ENCODE measurements around the gene SPTB.
A peak's percentile ranks its signal among the peaks of the same experiment; 100 is the strongest.

The SPTB gene

GRCh38 chr14:64865109-64865508 is 14.6 kb downstream of the SPTB start:
- peaks cover 7% of the 10 kb centered on the region for H3K27me3 Mint-ChIP-seq (ENCODE audit: low read depth)
- H3K4me1 Mint-ChIP-seq: peaks cover 25% of the 10 kb centered on the region
- H3K36me3 Mint-ChIP-seq (ENCODE audit: low read depth): no peaks in the 10 kb centered on the region
- H3K9me3 Mint-ChIP-seq: no peaks in the 10 kb centered on the region
- TF ChIP-seq CTCF (IDR thresholded peaks at IDR 0.05; ENCODE audit: unreplicated experiment in 3 of 3): no peak
- no peak overlapping the region for H3K27ac Mint-ChIP-seq
- H3K4me3 Mint-ChIP-seq: no peak overlapping the region

GRCh38 chr14:64864258-64864657 is 15.4 kb downstream of the SPTB start:
- H3K27ac Mint-ChIP-seq: no peak overlapping the region
- H3K9me3 Mint-ChIP-seq: no peaks in the 10 kb centered on the region
- H3K27me3 Mint-ChIP-seq (ENCODE audit: low read depth): peaks cover 4% of the 10 kb centered on the region
- H3K36me3 Mint-ChIP-seq (ENCODE audit: low read depth): no peaks in the 10 kb centered on the region
- H3K4me1 Mint-ChIP-seq: peaks cover 29% of the 10 kb centered on the region
- no peak for TF ChIP-seq CTCF (IDR thresholded peaks at IDR 0.05; ENCODE audit: unreplicated experiment in 3 of 3)
- no peak overlapping the region for H3K4me3 Mint-ChIP-seq

- Mint-ChIP-seq H3K4me1 (peaks cover 33% of the 10 kb centered on the region), H3K27me3 (ENCODE audit: low read depth) (peaks cover 8% of the 10 kb centered on the region), H3K27ac (no peak overlapping the region)
These were observed 17.8 kb downstream of the SPTB start for GRCh38 chr14:64861916-64862315.

GRCh38 chr14:64860039-64860438 is 19.7 kb downstream of the SPTB start:
- H3K4me1 Mint-ChIP-seq: peaks cover 35% of the 10 kb centered on the region
- no peaks in the 10 kb centered on the region for H3K36me3 Mint-ChIP-seq (ENCODE audit: low read depth)
- TF ChIP-seq CTCF (IDR thresholded peaks at IDR 0.05; ENCODE audit: unreplicated experiment in 3 of 3): no peak
- no peaks in the 10 kb centered on the region for H3K9me3 Mint-ChIP-seq
- no peak overlapping the region for H3K4me3 Mint-ChIP-seq
- peaks cover 8% of the 10 kb centered on the region for H3K27me3 Mint-ChIP-seq (ENCODE audit: low read depth)
- H3K27ac Mint-ChIP-seq: no peak overlapping the region

More at GRCh38 chr14:64861916-64862315, 17.8 kb downstream of the SPTB start:
- no peak overlapping the region for H3K4me3 Mint-ChIP-seq
- no peaks in the 10 kb centered on the region for H3K9me3 Mint-ChIP-seq
- H3K36me3 Mint-ChIP-seq (ENCODE audit: low read depth): no peaks in the 10 kb centered on the region
- TF ChIP-seq CTCF (IDR thresholded peaks at IDR 0.05; ENCODE audit: unreplicated experiment in 3 of 3): no peak

- peaks cover 8% of the 10 kb centered on the region for H3K27me3 Mint-ChIP-seq (ENCODE audit: low read depth)
- TF ChIP-seq CTCF (IDR thresholded peaks at IDR 0.05; ENCODE audit: unreplicated experiment in 3 of 3): no peak
- peak overlapping the region in 1 of 3 experiments; percentile 7 for H3K27ac Mint-ChIP-seq
- H3K4me3 Mint-ChIP-seq: no peak overlapping the region
- peaks cover 26% of the 10 kb centered on the region for H3K4me1 Mint-ChIP-seq
- H3K36me3 Mint-ChIP-seq (ENCODE audit: low read depth): no peaks in the 10 kb centered on the region
- no peaks in the 10 kb centered on the region for H3K9me3 Mint-ChIP-seq
These were observed 21.5 kb downstream of the SPTB start for GRCh38 chr14:64857979-64858744.
